ENCODE measurements around the gene TARP.

The TARP gene

GRCh38 chr7:38306914-38307313, 33.5 kb upstream of the TARP start:
- TF ChIP-seq POLR2AphosphoS5 (IDR thresholded peaks at IDR 0.05; ENCODE audit: low read depth, low read length) = no peak
- no peak for TF ChIP-seq REST (IDR thresholded peaks at IDR 0.05; ENCODE audit: insufficient read depth in 1 of 2, low read depth in 2 of 2, low read length in 2 of 2)
- no peak for TF ChIP-seq TAF1 (IDR thresholded peaks at IDR 0.05; ENCODE audit: borderline replicate concordance, insufficient read depth, low read length)

- TF ChIP-seq SIN3A (IDR thresholded peaks at IDR 0.05; ENCODE audit: borderline replicate concordance, insufficient read depth, low read length) (no peak), FOXP2 (optimal IDR thresholded peaks at IDR 0.05; ENCODE audit: borderline replicate concordance, extremely low read depth, extremely low read length, insufficient read depth) (no peak), TAF1 (IDR thresholded peaks at IDR 0.05; ENCODE audit: borderline replicate concordance, insufficient read depth, low read length) (no peak), POLR2AphosphoS5 (IDR thresholded peaks at IDR 0.05; ENCODE audit: low read depth, low read length) (no peak), REST (IDR thresholded peaks at IDR 0.05; ENCODE audit: insufficient read depth in 1 of 2, low read depth in 2 of 2, low read length in 2 of 2) (no peak)
These were observed 32.7 kb upstream of the TARP start for GRCh38 chr7:38306171-38306570.

- TF ChIP-seq POLR2AphosphoS5 (IDR thresholded peaks at IDR 0.05; ENCODE audit: low read depth, low read length) (no peak), FOXP2 (optimal IDR thresholded peaks at IDR 0.05; ENCODE audit: borderline replicate concordance, extremely low read depth, extremely low read length, insufficient read depth) (no peak), SIN3A (IDR thresholded peaks at IDR 0.05; ENCODE audit: borderline replicate concordance, insufficient read depth, low read length) (no peak), TAF1 (IDR thresholded peaks at IDR 0.05; ENCODE audit: borderline replicate concordance, insufficient read depth, low read length) (no peak), REST (IDR thresholded peaks at IDR 0.05; ENCODE audit: insufficient read depth in 1 of 2, low read depth in 2 of 2, low read length in 2 of 2) (no peak)
These were observed 30.4 kb upstream of the TARP start for GRCh38 chr7:38303866-38304265.

- TF ChIP-seq SIN3A (IDR thresholded peaks at IDR 0.05; ENCODE audit: borderline replicate concordance, insufficient read depth, low read length) (no peak), POLR2AphosphoS5 (IDR thresholded peaks at IDR 0.05; ENCODE audit: low read depth, low read length) (no peak), FOXP2 (optimal IDR thresholded peaks at IDR 0.05; ENCODE audit: borderline replicate concordance, extremely low read depth, extremely low read length, insufficient read depth) (no peak), TAF1 (IDR thresholded peaks at IDR 0.05; ENCODE audit: borderline replicate concordance, insufficient read depth, low read length) (no peak), REST (IDR thresholded peaks at IDR 0.05; ENCODE audit: insufficient read depth in 1 of 2, low read depth in 2 of 2, low read length in 2 of 2) (no peak)
These were observed 26.7 kb upstream of the TARP start for GRCh38 chr7:38300175-38300574.

GRCh38 chr7:38299275-38299931, 26.0 kb upstream of the TARP start:
- TF ChIP-seq POLR2AphosphoS5 (IDR thresholded peaks at IDR 0.05; ENCODE audit: low read depth, low read length) (no peak), FOXP2 (optimal IDR thresholded peaks at IDR 0.05; ENCODE audit: borderline replicate concordance, extremely low read depth, extremely low read length, insufficient read depth) (no peak), REST (IDR thresholded peaks at IDR 0.05; ENCODE audit: insufficient read depth in 1 of 2, low read depth in 2 of 2, low read length in 2 of 2) (no peak)
